Keratinocyte (primary cell): Measurements from ENCODE around the gene ZNF678. TPM values are rescaled to one million over a fixed set of nuclear protein-coding genes. Genes with fewer than 3 reads are reported as not detected.

Experiments used
- DNase-seq: peaks from one replicate; pipeline ENCODE4 v3.0.0-alpha.2; 2011; ENCODE audit warnings: low read depth, missing footprints, low spot score
- FAIRE-seq: peaks from 2 replicates; lab custom pipeline; 2011; peaks lifted over from hg19 to GRCh38; lab: Jason Lieb, UNC
- H2AFZ ChIP-seq: 2 replicates; pipeline ENCODE4 v1.6.0; 2012; ENCODE audit warnings: low read length, control low read depth, inconsistent platforms; ENCODE audit not compliant: control insufficient read depth
- H3K27ac ChIP-seq: 2 replicates; pipeline ENCODE4 v1.5.1; 2011; ENCODE audit warnings: low read length; ENCODE audit not compliant: control insufficient read depth, insufficient read depth
- H3K27me3 ChIP-seq: 3 replicates; pipeline ENCODE4 v1.6.0; 2011; ENCODE audit warnings: low read length; ENCODE audit not compliant: control insufficient read depth, insufficient read depth; ENCODE audit errors: extremely low read depth
- H3K36me3 ChIP-seq, 2 experiments: 2 replicates in 1 of 2; 3 replicates in 1 of 2; pipeline ENCODE4 v1.5.1; 2011; ENCODE audit warnings: low read length in 2 of 2, mild to moderate bottlenecking in 1 of 2; ENCODE audit not compliant: control insufficient read depth in 2 of 2, insufficient read depth in 2 of 2; ENCODE audit errors: extremely low read depth in 1 of 2
- H3K4me1 ChIP-seq: 3 replicates; pipeline ENCODE4 v1.5.1; 2011; ENCODE audit warnings: low read length; ENCODE audit not compliant: control insufficient read depth, insufficient read depth; ENCODE audit errors: extremely low read depth
- H3K4me2 ChIP-seq: 3 replicates; pipeline ENCODE4 v1.6.0; 2011; ENCODE audit warnings: low read depth, low read length; ENCODE audit not compliant: control insufficient read depth, insufficient read depth; ENCODE audit errors: extremely low read depth
- H3K4me3 ChIP-seq, 3 experiments: fragments of 200-600 bp in 1 of 3; sonication (generic) in 1 of 3; 2 replicates in 2 of 3; 3 replicates in 1 of 3; pipeline ENCODE4 v1.5.1; 2011 to 2016; ENCODE audit warnings: low read length in 3 of 3, mild to moderate bottlenecking in 3 of 3, control low read depth in 2 of 3, inconsistent platforms in 1 of 3, low read depth in 1 of 3, mixed read lengths in 1 of 3, mixed run types in 1 of 3, moderate library complexity in 1 of 3; ENCODE audit not compliant: control insufficient read depth in 2 of 3, insufficient read depth in 2 of 3; ENCODE audit errors: extremely low read depth in 1 of 3
- H3K79me2 ChIP-seq: 2 replicates; pipeline ENCODE4 v1.6.0; 2012; ENCODE audit warnings: low read length; ENCODE audit not compliant: control insufficient read depth, insufficient read depth
- H3K9ac ChIP-seq: 3 replicates; pipeline ENCODE4 v1.6.0; 2011; ENCODE audit warnings: low read length; ENCODE audit not compliant: control insufficient read depth, insufficient read depth; ENCODE audit errors: extremely low read depth
- H3K9me1 ChIP-seq: 3 replicates; pipeline ENCODE4 v1.6.0; 2011; ENCODE audit warnings: low read length; ENCODE audit not compliant: control insufficient read depth, insufficient read depth; ENCODE audit errors: extremely low read depth
- H3K9me3 ChIP-seq: 2 replicates; pipeline ENCODE4 v1.5.1; 2012; ENCODE audit warnings: low read depth, low read length; ENCODE audit not compliant: control insufficient read depth
- H4K20me1 ChIP-seq: 3 replicates; pipeline ENCODE4 v1.6.0; 2011; ENCODE audit warnings: low read length; ENCODE audit not compliant: control insufficient read depth, insufficient read depth; ENCODE audit errors: extremely low read depth
- CTCF ChIP-seq, 3 experiments: IDR thresholded peaks in 1 of 3; conservative IDR thresholded peaks in 1 of 3; optimal IDR thresholded peaks in 1 of 3; 2 replicates in 2 of 3; 3 replicates in 1 of 3; pipeline versions ENCODE3 to v1.5.1; 2011; ENCODE audit warnings: low read length in 3 of 3, mild to moderate bottlenecking in 3 of 3, moderate library complexity in 2 of 3, control low read depth in 1 of 3, inconsistent platforms in 1 of 3; ENCODE audit not compliant: insufficient read depth in 2 of 3; ENCODE audit errors: extremely low read depth in 1 of 3
- EZH2 ChIP-seq: IDR thresholded peaks from one replicate; pipeline ENCODE4 v1.6.1; 2012; ENCODE audit warnings: inconsistent platforms, mild to moderate bottlenecking, low read length, moderate library complexity
- dilution Hi-C: fragments of 300-500 bp; cut with MboI; formaldehyde crosslinking; loops from one replicate; pipeline ENCODE4 v1.7.0; 2020; ENCODE audit warnings: low sequenced_read_pairs; ENCODE audit not compliant: extremely low pct_ligation_motif_present
- polyA plus RNA-seq, 5 experiments: library from polyadenylated mRNA; depleted of rRNA in 3 of 5; stranded (reverse) in 3 of 5; stranded (forward) in 1 of 5; unstranded in 1 of 5; fragments of >200 nt; gene quantifications; 1 replicate in 1 of 5; 2 replicates in 3 of 5; 3 replicates in 1 of 5; pipeline versions ENCODE4 v1.2.1 to v1.2.3, GENCODE V29; 2011 to 2012; ENCODE audit warnings: missing spikeins in 2 of 5, low read depth in 1 of 5, low replicate concordance in 1 of 5

ZNF678 gene
- polyA plus RNA-seq, 1 donor (not counting 4 experiments of a cell fraction or from before 2014, with no cell fraction given), result 3.0 TPM

GRCh38 chr1:227542153-227543120, 20.9 kb upstream of the ZNF678 start:
- TF ChIP-seq CTCF (optimal IDR thresholded peaks at IDR 0.05 in 1 of 3, IDR thresholded peaks at IDR 0.05 in 1 of 3, conservative IDR thresholded peaks at IDR 0.05 in 1 of 3; ENCODE audit: extremely low read depth in 1 of 3, insufficient read depth in 2 of 3, low read length in 3 of 3) (peak; percentile 61 to 92 (median 86)), EZH2 (no peak)
- Histone ChIP-seq H2AFZ (peak overlapping the region; percentile 78), H3K4me3 (peak overlapping the region; percentile 49 to 59 (median 59)), H3K27me3 (no peaks in the 10 kb centered on the region), H3K4me2 (peak overlapping the region; percentile 71), H3K9me3 (no peaks in the 10 kb centered on the region), H3K36me3 (no peaks in the 10 kb centered on the region), H3K9ac (peak overlapping the region; percentile 54), H3K4me1 (no peaks in the 10 kb centered on the region), H3K9me1 (no peaks in the 10 kb centered on the region), H4K20me1 (no peaks in the 10 kb centered on the region), H3K79me2 (no peaks in the 10 kb centered on the region), H3K27ac (no peak overlapping the region)
- dilution Hi-C loops, result no loop called here
- no peak for FAIRE-seq
- DNase-seq, result peak; percentile 19

GRCh38 chr1:227543283-227544066, 19.9 kb upstream of the ZNF678 start:
- H3K36me3 ChIP-seq, result no peaks in the 10 kb centered on the region
- no peak overlapping the region for H2AFZ ChIP-seq
- H3K27ac ChIP-seq, result no peak overlapping the region
- no peak overlapping the region for H3K4me2 ChIP-seq
- no peaks in the 10 kb centered on the region for H3K27me3 ChIP-seq
- TF ChIP-seq CTCF (optimal IDR thresholded peaks at IDR 0.05 in 1 of 3, IDR thresholded peaks at IDR 0.05 in 1 of 3, conservative IDR thresholded peaks at IDR 0.05 in 1 of 3; ENCODE audit: extremely low read depth in 1 of 3, insufficient read depth in 2 of 3, low read length in 3 of 3) (no peak), EZH2 (no peak)
- dilution Hi-C loops, result no loop called here
- no peaks in the 10 kb centered on the region for H3K79me2 ChIP-seq
- no peak for DNase-seq
- no peak for FAIRE-seq
- H3K4me1 ChIP-seq, result no peaks in the 10 kb centered on the region
- no peaks in the 10 kb centered on the region for H3K9me1 ChIP-seq
- no peaks in the 10 kb centered on the region for H3K9me3 ChIP-seq
- H4K20me1 ChIP-seq, result no peaks in the 10 kb centered on the region
- no peak overlapping the region for H3K4me3 ChIP-seq
- no peak overlapping the region for H3K9ac ChIP-seq
